Measurements from ENCODE around the gene TAS2R38. TPM values are rescaled to one million over a fixed set of nuclear protein-coding genes. Genes with fewer than 3 reads are reported as not detected.

Gene TAS2R38
- total RNA-seq, 2 experiments from 2014 or later: not detected

- intact Hi-C loops (cut with DNase I, micrococcal nuclease): loop anchor here (1.0 to 10.0 kb wide), 8 partner anchors 213 to 1241 kb away; partner anchors contain the start of gene EPHB6 (in 1 of the 2)
- CTCF ChIA-PET: interaction anchor here (0.5 to 2.7 kb wide), 34 partner anchors 9 to 1057 kb away, joined by 3 to 22 read pairs (median 3); partner anchors contain the start of gene PRSS37
- peak overlapping the region; percentile 63 for H3K4me3 Mint-ChIP-seq
- H3K9me3 Mint-ChIP-seq (ENCODE audit: low read depth): no peaks in the 10 kb centered on the region
- no peaks in the 10 kb centered on the region for H3K36me3 Mint-ChIP-seq (ENCODE audit: low read depth)
- no peaks in the 10 kb centered on the region for H3K27me3 Mint-ChIP-seq
- H3K4me1 Mint-ChIP-seq: peaks cover 10% of the 10 kb centered on the region
- H3K27ac Mint-ChIP-seq: peak overlapping the region; percentile 65
- peak; percentile 87 for DNase-seq
- peak; percentile 96 for ATAC-seq
- POLR2A ChIA-PET: no interaction called here
These were observed 2.4 kb upstream of the TAS2R38 start for GRCh38 chr7:141975806-141976523.

GRCh38 chr7:141974831-141975230, 1.3 kb upstream of the TAS2R38 start:
- Mint-ChIP-seq H3K27me3 (no peaks in the 10 kb centered on the region), H3K36me3 (ENCODE audit: low read depth) (no peaks in the 10 kb centered on the region), H3K4me1 (peaks cover 10% of the 10 kb centered on the region), H3K27ac (no peak overlapping the region), H3K9me3 (ENCODE audit: low read depth) (no peaks in the 10 kb centered on the region), H3K4me3 (no peak overlapping the region)
- intact Hi-C loops (cut with DNase I, micrococcal nuclease): loop anchor here (2.0 to 10.0 kb wide), 6 partner anchors 327 to 1242 kb away; partner anchors contain the start of gene EPHB6 (in 1 of the 2)
- ATAC-seq (no peak), DNase-seq (peak; percentile 42)
- ChIA-PET CTCF (interaction anchor here (0.7 to 2.7 kb wide), 7 partner anchors 8 to 1240 kb away, joined by 3 to 22 read pairs (median 4); no protein-coding TSS in a partner anchor), POLR2A (no interaction called here)

- H3K4me3 Mint-ChIP-seq: no peak overlapping the region
- ATAC-seq: no peak
- POLR2A ChIA-PET: no interaction called here
- peaks cover 3% of the 10 kb centered on the region for H3K27me3 Mint-ChIP-seq
- H3K4me1 Mint-ChIP-seq: peaks cover 3% of the 10 kb centered on the region
- intact Hi-C loops (cut with DNase I, micrococcal nuclease): no loop called here
- no peaks in the 10 kb centered on the region for H3K36me3 Mint-ChIP-seq (ENCODE audit: low read depth)
- no peak for DNase-seq
- H3K27ac Mint-ChIP-seq: no peak overlapping the region
- H3K9me3 Mint-ChIP-seq (ENCODE audit: low read depth): no peaks in the 10 kb centered on the region
- CTCF ChIA-PET: no interaction called here
These were observed 12.7 kb downstream of the TAS2R38 start for GRCh38 chr7:141960687-141961422.

- H3K27me3 Mint-ChIP-seq: peaks cover 3% of the 10 kb centered on the region
- ChIA-PET CTCF (no interaction called here), POLR2A (no interaction called here)
- H3K27ac Mint-ChIP-seq: no peak overlapping the region
- intact Hi-C loops (cut with DNase I, micrococcal nuclease): no loop called here
- DNase-seq: no peak
- no peak overlapping the region for H3K4me3 Mint-ChIP-seq
- ATAC-seq: no peak
- H3K9me3 Mint-ChIP-seq (ENCODE audit: low read depth): no peaks in the 10 kb centered on the region
- H3K36me3 Mint-ChIP-seq (ENCODE audit: low read depth): no peaks in the 10 kb centered on the region
- H3K4me1 Mint-ChIP-seq: peaks cover 3% of the 10 kb centered on the region
These were observed 17.5 kb downstream of the TAS2R38 start for GRCh38 chr7:141956084-141956483.

GRCh38 chr7:141954334-141954733, 19.2 kb downstream of the TAS2R38 start:
- no peaks in the 10 kb centered on the region for H3K9me3 Mint-ChIP-seq (ENCODE audit: low read depth)
- ChIA-PET POLR2A (no interaction called here), CTCF (no interaction called here)
- intact Hi-C loops (cut with DNase I, micrococcal nuclease): no loop called here
- ATAC-seq (no peak), DNase-seq (no peak)
- no peak overlapping the region for H3K4me3 Mint-ChIP-seq
- no peaks in the 10 kb centered on the region for H3K36me3 Mint-ChIP-seq (ENCODE audit: low read depth)
- H3K27me3 Mint-ChIP-seq: peaks cover 5% of the 10 kb centered on the region
- no peak overlapping the region for H3K27ac Mint-ChIP-seq
- no peaks in the 10 kb centered on the region for H3K4me1 Mint-ChIP-seq

GRCh38 chr7:141952461-141952860, 21.1 kb downstream of the TAS2R38 start:
- Mint-ChIP-seq H3K36me3 (ENCODE audit: low read depth) (no peaks in the 10 kb centered on the region), H3K27ac (no peak overlapping the region), H3K9me3 (ENCODE audit: low read depth) (no peaks in the 10 kb centered on the region), H3K4me1 (no peaks in the 10 kb centered on the region), H3K27me3 (peaks cover 4% of the 10 kb centered on the region), H3K4me3 (no peak overlapping the region)
- no peak for DNase-seq
- ChIA-PET CTCF (interaction anchor here (0.7 kb wide), 1 partner anchor 22 kb away, joined by 3 read pairs; no protein-coding TSS in a partner anchor), POLR2A (no interaction called here)
- ATAC-seq: no peak
- intact Hi-C loops (cut with DNase I, micrococcal nuclease): no loop called here

- no peak overlapping the region for H3K4me3 Mint-ChIP-seq
- POLR2A ChIA-PET: no interaction called here
- H3K4me1 Mint-ChIP-seq: no peaks in the 10 kb centered on the region
- no peaks in the 10 kb centered on the region for H3K9me3 Mint-ChIP-seq (ENCODE audit: low read depth)
- ATAC-seq: no peak
- peaks cover 2% of the 10 kb centered on the region for H3K27me3 Mint-ChIP-seq
- no peak overlapping the region for H3K27ac Mint-ChIP-seq
- CTCF ChIA-PET: no interaction called here
- intact Hi-C loops (cut with DNase I, micrococcal nuclease): no loop called here
- no peaks in the 10 kb centered on the region for H3K36me3 Mint-ChIP-seq (ENCODE audit: low read depth)
- DNase-seq: no peak
These were observed 22.8 kb downstream of the TAS2R38 start for GRCh38 chr7:141950806-141951205.

- intact Hi-C loops (cut with DNase I, micrococcal nuclease): no loop called here
- Mint-ChIP-seq H3K36me3 (ENCODE audit: low read depth) (no peaks in the 10 kb centered on the region), H3K27me3 (peaks cover 2% of the 10 kb centered on the region), H3K27ac (no peak overlapping the region), H3K9me3 (ENCODE audit: low read depth) (no peaks in the 10 kb centered on the region), H3K4me3 (no peak overlapping the region), H3K4me1 (peaks cover 6% of the 10 kb centered on the region)
- ATAC-seq (no peak), DNase-seq (no peak)
- CTCF ChIA-PET: no interaction called here
- POLR2A ChIA-PET: no interaction called here
These were observed 23.7 kb downstream of the TAS2R38 start for GRCh38 chr7:141949911-141950310.

GRCh38 chr7:141949451-141949850, 24.1 kb downstream of the TAS2R38 start:
- DNase-seq (no peak), ATAC-seq (no peak)
- no peaks in the 10 kb centered on the region for H3K9me3 Mint-ChIP-seq (ENCODE audit: low read depth)
- no peak overlapping the region for H3K27ac Mint-ChIP-seq
- intact Hi-C loops (cut with DNase I, micrococcal nuclease): no loop called here
- H3K27me3 Mint-ChIP-seq: peaks cover 2% of the 10 kb centered on the region
- ChIA-PET CTCF (no interaction called here), POLR2A (no interaction called here)
- no peak overlapping the region for H3K4me3 Mint-ChIP-seq
- no peaks in the 10 kb centered on the region for H3K36me3 Mint-ChIP-seq (ENCODE audit: low read depth)
- H3K4me1 Mint-ChIP-seq: peaks cover 6% of the 10 kb centered on the region

- no peaks in the 10 kb centered on the region for H3K9me3 Mint-ChIP-seq (ENCODE audit: low read depth)
- ATAC-seq (no peak), DNase-seq (no peak)
- no peak overlapping the region for H3K4me3 Mint-ChIP-seq
- intact Hi-C loops (cut with DNase I, micrococcal nuclease): no loop called here
- ChIA-PET POLR2A (no interaction called here), CTCF (no interaction called here)
- H3K27me3 Mint-ChIP-seq: peaks cover 2% of the 10 kb centered on the region
- H3K27ac Mint-ChIP-seq: no peak overlapping the region
- no peaks in the 10 kb centered on the region for H3K36me3 Mint-ChIP-seq (ENCODE audit: low read depth)
- H3K4me1 Mint-ChIP-seq: peaks cover 6% of the 10 kb centered on the region
These were observed 24.6 kb downstream of the TAS2R38 start for GRCh38 chr7:141949021-141949420.

GRCh38 chr7:141946796-141947195, 26.8 kb downstream of the TAS2R38 start, which contains the start of gene CLEC5A:
CLEC5A (minus strand) TSS chr7:141946974; CDS start chr7:141946292, 682 bp downstream.
- ChIA-PET CTCF (no interaction called here), POLR2A (no interaction called here)
- Mint-ChIP-seq H3K4me3 (no peak within 1 kb of the TSS), H3K27ac (no peak within 1 kb of the TSS), H3K4me1 (peaks cover 6% of the 10 kb centered on the region), H3K9me3 (ENCODE audit: low read depth) (peaks cover 6% of the 10 kb centered on the region), H3K27me3 (peaks cover 7% of the 10 kb centered on the region), H3K36me3 (ENCODE audit: low read depth) (no peaks in the 10 kb centered on the region)
- no peak for DNase-seq
- intact Hi-C loops (cut with DNase I, micrococcal nuclease): no loop called here
- no peak for ATAC-seq

- ChIA-PET CTCF (no interaction called here), POLR2A (no interaction called here)
- Mint-ChIP-seq H3K4me3 (no peak overlapping the region), H3K4me1 (peaks cover 6% of the 10 kb centered on the region), H3K36me3 (ENCODE audit: low read depth) (no peaks in the 10 kb centered on the region), H3K27me3 (peaks cover 5% of the 10 kb centered on the region), H3K27ac (no peak overlapping the region), H3K9me3 (ENCODE audit: low read depth) (peaks cover 16% of the 10 kb centered on the region)
- ATAC-seq (peak; percentile 84), DNase-seq (peak; percentile 43)
- intact Hi-C loops (cut with DNase I, micrococcal nuclease): no loop called here
These were observed 28.2 kb downstream of the TAS2R38 start for GRCh38 chr7:141945356-141945755.
